ENCODE results near the gene TNFAIP2.

DNA sequence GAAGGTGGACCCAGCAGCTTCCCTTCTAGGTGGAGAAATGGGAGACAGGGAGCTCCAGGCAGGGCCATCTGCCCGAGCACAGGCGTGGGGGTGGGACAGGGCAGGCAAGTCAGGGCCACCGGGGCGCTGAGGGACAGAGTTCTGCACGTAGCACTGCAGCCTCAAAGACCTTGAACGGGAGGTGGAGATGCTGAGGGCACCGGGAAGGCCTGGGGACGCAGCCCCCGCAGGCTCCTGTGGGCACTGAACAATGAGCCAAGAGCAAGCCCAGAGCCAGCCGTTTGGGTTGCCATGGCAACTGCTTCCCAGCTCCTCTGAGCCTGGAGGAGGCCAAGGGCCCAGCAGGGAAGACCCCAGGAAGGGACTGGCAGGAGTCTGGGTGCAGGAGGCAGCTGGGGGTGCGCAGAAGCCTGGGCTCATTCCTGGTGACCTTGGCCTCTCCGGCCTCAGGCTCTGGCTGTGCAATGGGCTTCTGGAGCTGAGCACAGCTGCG, 35.9 kb upstream of the TNFAIP2 start:
- TF ChIP-seq, protein P1, sequence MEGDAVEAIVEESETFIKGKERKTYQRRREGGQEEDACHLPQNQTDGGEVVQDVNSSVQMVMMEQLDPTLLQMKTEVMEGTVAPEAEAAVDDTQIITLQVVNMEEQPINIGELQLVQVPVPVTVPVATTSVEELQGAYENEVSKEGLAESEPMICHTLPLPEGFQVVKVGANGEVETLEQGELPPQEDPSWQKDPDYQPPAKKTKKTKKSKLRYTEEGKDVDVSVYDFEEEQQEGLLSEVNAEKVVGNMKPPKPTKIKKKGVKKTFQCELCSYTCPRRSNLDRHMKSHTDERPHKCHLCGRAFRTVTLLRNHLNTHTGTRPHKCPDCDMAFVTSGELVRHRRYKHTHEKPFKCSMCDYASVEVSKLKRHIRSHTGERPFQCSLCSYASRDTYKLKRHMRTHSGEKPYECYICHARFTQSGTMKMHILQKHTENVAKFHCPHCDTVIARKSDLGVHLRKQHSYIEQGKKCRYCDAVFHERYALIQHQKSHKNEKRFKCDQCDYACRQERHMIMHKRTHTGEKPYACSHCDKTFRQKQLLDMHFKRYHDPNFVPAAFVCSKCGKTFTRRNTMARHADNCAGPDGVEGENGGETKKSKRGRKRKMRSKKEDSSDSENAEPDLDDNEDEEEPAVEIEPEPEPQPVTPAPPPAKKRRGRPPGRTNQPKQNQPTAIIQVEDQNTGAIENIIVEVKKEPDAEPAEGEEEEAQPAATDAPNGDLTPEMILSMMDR (conservative IDR thresholded peaks at IDR 0.05; ENCODE audit: low read length): no peak
- no peak for TF ChIP-seq EZH2phosphoT487 (IDR thresholded peaks at IDR 0.05; ENCODE audit: borderline replicate concordance)

Data from Loucy (cell line).